Activated T-cell treated with anti-CD3 and anti-CD28 coated beads for 24 hours (primary cell): ENCODE results near the gene PFKP.

Experiments
- DNase-seq: peaks from one replicate; pipeline ENCODE4 v3.0.0-alpha.2; 2020; ENCODE audit warnings: low read depth

PFKP gene

DNA sequence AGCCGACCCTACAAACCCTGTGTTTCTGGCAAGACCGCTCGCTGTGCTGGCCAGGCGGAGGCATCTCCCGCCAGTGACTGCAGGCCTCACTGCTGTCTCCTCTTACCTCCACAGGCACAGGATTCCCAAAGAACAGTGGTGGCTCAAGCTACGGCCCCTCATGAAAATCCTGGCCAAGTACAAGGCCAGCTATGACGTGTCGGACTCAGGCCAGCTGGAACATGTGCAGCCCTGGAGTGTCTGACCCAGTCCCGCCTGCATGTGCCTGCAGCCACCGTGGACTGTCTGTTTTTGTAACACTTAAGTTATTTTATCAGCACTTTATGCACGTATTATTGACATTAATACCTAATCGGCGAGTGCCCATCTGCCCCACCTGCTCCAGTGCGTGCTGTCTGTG is 69.0 kb downstream of the PFKP start:
- no peak for DNase-seq

DNA sequence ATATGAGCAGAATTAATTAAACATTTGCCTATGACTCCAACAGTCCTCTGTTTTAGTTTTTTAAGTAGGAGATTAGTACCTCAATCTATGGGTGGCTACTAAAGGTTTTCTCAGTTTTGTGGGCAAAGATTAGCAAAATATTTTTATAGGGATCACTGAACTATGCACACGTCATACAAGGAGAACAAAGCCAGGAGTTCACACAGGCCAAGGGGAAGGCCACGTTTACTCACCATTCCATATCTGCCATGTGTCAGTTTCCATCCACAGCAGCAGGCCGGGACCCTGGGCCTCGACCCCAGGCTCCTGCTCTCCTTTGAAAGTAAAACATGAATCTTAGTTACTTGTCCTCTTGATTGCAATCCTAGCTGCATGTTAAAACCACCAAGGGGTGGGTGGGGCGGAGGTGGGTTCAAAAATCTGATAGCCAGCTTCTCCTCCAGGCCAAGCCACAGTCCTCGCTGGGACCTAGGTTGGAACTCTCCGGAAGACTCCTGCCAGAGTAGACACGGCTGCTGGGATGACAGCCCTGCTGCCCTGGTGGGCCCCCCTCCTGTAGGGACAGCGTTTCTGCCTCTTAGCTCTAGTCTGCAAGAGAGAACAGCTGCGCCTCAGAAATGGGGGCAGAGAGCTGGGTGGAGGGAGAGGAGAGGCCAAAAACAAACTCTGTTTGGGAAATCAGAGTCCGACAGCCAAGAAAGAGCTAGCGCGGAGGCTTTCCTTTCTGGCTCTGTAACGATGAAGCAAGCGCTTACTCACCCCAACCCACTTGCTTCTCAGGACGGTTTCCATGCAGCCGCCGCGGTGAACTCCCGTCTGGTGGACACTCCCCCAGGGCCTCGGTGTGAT is 69.6 kb downstream of the PFKP start:
- DNase-seq: no peak

DNA sequence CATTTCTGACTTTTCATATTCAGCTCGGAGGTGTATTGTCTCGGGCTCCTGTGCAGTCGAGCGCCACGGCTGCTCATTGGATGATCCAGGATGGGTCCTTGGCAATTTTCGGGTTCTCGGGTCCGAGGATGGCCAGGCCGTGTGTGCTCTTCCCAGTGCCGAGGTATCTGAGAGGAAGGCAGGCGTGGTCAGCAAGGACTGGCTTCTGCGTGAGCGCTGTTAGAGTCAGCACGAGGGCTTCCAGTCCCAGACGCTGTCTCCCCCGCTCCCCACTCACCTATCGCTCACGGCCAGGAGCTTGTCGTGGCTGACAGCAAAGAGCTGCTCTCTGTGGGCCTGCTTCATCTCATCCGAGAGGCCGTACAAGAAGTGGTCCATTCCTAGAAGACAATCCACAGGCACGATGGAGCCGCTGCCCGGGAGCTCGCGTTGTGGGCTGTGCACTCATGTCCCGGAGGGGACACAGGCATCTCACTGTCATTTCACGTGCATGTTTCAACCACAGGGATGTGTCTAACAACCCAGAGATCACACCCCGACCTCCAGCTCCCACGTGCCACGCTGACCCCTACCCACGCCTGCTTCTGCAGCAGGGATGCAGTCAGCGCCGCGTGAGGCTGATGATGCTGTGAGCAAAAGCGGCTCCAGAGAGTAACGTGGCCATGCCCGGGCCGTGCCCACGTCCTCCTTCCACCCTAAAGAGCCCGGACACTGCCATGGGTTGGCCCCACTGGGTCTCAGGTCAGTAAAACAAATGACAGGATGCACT is 70.8 kb downstream of the PFKP start:
- DNase-seq: no peak

DNA sequence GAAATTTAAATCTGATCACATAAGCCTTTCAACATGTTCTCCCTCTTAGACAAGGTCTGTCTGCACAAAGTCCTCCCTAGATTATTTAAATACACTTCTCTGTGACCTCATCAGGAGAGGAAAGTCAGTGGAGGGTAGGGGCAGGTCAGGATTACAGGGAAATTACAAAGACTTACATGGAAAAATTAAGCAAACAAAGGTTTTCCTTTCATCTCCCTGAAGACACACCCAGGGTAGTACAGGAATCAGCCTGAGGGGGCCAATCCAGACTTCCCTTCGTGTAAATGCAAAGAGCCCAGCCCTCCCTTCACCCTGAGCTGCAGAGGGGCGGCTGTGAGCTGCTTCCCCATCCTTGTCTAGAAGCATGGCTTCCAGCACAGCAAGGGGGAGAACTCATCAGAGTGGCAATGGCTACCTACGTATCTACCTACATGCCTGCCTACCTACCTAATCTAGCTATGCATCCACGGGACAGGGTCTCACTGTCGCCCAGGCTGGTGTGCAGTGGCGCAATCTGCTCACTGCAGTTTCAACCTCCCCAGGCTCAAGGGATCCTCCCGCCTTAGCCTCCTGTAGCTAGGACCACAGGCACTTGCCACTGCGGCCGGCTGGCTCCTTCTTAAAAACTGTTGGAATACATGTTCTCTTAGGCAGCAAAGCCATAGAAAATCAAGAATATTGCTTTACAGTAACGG is 72.0 kb downstream of the PFKP start:
- no peak for DNase-seq

DNA sequence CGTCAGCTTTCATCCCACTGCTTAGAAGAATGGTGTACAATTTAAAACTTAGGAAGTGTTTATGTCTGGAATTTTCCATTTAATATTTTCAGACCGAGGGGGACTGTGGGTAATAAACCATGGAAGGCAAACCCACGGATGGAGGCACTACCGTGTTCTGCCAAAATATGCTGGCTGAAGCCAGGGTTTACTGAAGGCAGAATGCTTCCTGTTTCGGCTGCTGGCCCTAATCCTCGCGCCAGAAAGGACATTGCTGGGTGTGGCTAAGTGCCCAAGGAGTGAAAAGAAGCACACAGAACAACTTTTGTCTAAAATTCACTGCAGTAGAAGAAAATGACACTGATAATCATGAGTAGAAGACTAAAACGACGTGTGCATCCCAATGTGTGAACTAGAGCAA is 72.9 kb downstream of the PFKP start:
- no peak for DNase-seq

DNA sequence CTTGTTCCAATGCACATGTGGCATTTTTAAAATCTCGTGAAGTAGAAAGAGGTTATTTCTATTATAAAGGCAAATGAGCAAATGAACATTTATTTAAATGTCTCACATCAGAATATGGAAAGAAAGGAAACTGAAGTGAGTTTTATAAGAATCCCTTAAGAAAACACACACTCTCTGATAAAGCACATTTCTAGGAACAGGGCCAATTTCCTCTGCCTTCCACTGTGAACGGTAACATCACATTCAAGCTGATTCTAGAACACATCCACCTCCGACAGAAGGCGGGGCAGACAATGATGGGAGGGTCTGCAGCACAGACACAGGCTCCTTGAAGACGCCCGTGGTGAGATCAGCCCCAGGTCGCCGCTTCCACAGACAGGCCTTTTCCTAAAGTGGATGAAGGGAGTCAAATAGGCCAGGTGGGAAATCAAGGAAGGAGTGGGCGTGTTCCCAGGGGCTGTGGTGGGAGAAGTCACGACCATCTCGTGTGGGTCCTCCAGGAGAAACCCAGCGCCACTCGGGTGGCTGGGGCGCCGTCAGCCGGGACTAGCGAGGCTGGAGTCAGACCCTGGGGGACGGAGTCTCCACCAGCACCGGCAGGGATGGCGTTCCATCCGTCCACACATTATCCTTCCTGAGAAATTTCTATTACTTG is 74.1 kb downstream of the PFKP start:
- DNase-seq: no peak

DNA sequence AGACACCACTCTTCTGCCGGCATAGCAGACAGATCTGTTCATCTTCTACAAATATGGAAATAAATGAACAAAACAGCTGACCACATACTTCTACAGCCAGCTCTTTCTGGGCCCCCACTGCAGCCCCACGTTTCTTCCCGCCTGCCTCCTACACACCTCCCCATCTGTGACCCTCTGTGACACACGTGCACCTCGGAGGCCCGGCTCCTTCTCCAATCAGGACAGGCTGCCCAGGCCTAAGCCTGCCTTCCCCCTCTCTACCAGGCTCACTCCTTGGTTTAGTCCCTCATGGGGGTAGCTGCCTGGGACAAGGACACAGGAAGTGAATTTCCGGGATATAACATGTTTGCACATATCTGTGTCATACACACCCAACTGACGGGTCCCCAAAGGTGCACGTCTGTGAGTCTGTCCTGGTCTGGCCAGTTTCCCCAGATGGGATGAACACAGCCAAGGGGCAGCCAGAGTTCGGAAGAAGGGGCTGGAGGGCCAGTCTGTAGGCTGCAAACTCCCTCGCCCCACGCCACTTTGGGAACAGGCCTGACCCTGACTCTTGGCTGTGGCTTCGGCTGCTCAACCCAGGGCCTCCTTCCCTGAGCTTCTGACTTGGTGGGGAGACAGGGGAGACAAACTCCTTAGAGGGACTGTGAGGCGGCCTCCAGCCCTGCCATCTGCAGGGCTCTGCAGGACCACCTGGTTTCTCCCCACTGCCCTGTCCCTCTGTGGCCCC is 75.0 kb downstream of the PFKP start:
- no peak for DNase-seq

DNA sequence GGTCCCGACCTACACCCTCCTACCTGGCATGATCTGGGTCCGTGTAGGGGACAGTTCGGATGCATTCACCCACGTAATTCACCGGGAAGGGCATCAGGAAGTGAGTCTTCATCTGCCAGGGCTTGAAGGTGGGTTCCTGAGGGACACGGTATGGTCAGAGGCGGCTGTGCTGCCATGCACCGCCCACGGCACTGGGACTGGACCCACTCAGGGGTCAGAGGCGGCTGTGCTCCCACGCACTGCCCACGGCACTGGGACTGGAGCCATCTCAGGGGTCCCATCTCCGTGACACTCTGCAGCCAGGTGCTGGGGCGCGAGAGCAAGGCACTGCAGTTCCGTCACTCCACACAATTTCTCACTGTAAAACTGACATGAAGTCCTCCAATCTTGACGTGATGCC is 76.0 kb downstream of the PFKP start:
- DNase-seq: no peak

DNA sequence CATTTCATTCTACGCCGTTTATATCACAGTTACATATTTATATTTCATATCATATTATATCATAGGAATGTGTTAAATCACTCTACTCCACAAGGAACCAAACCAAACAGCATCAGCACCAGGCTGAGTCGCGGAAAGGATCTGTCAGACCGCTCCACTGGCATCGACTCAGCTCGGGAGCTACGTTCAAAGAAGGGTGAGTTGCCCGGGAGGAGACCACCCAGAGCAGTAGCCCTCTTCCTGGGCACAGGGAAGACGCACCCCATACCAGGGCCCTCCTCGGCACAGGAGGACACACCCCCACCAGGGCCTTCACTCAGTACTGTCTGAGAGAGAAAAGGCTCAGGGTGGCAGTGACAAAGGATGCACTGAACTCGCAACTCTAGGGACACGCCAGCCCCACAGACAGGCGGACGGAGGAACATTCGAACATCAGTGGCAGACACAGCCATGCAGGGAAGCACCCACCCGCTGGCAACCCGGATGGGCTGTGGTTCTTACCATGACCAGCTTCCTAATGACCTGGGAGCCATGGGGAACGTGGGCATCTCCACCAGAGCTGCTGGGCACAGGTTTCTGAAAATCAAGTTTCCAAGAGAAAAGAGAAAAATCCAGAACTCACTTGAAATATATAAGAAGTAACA is 76.6 kb downstream of the PFKP start:
- no peak for DNase-seq

DNA sequence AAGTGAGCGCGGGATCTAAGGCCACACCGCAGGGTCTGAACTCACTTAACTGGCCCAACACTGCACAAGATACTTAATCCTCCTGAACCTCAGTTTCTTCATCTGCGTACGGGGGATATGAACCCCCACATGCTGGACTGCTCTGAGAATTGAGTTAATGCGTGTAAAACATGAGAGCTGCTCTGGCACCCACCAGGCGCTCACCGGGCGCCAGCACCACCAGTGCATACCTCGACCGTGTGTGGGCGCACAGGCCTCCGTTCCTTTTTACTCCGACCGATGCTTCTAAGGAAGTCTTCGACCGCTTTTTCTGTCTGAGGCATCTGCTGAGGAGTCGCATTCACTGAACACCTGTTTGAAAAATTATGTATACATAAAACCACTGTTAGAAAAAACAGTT is 78.0 kb downstream of the PFKP start:
- no peak for DNase-seq

DNA sequence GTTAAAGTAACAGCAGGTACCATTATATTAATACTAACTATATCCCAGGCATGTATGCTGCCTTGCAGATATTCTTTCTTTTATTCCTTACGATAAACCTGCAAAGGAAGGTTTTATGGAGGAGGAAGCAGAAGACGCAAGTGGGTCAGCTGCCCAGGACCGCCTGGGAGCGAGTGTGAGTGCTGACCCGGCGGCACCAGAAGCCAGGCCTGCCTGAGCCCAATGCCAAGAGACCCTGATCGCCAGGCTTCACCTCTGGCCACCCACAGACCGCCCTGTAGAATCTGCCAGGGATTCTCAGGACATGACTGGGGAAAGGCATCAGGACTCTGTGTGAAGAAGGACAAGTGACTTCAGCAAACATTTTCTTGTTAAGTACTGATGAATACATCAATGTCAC is 78.9 kb downstream of the PFKP start:
- no peak for DNase-seq

DNA sequence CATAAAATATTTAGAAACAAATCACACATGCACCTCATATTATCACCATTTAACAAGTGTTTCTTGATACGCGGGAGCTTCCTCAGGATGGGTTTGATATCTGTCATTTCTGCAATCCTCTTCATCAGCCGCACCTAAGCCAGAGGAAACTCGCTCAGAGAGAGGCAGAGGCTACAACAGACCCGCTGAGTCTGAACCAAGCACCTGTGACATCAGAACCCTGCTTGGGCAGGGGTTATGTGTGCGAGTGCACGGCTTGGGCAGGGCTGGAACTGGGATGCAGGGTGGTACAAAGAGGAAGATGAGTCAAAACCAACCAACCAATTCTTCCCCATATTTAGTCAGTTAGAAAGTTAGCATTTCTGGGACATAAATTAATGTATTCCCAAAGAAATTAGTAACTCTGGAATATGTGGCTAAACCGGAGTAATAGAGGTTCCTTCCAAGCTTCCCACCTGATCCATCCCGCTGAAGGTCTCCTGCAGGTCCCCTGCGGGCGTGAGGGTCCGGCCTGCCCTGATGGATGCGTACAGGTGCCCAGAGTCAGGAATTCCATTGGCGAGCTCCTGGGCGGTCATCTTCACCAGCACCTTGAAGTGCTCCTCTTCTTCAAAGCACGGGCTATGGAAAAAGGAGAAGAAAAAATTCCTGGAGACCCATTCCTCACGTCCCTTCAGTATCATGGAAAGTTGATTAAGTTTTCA is 79.9 kb downstream of the PFKP start:
- DNase-seq: no peak

DNA sequence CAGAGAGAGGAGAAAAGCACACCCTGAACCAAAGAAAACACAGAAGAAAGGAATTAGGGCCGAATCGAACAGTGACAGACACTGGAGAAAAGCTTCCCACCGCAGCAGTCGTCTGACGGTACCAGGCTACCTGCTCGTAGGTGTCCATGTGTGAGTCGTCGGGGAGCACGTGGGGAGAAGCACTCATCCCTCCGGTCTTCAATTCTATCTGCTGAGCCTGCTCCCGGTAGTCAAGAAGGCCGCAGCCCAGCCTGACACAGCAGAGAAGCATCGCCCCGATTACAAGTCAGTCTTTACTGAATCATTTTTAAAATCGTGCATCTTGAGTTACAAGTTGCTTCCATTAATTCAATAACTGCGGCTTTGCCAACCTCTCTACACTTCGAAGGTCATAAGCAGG is 80.7 kb downstream of the PFKP start:
- no peak for DNase-seq

DNA sequence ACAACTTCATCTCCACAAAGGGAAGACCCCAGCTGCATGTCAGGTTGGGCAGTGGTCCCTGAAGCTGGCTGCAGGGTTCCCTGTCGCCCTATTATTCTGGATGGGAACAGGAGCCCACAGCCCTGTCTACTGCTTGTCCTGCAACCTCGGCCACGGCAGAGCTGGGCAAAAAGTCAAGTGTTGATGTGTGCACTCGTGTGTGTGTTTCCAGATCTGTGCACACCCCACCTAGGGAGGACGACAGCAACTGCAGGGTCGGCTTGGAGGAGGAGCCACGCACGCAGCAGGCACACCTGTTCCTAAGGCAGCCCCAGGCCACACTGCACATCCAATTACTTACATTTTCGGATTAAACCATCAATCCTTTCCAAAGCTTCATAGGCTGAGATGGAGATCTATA is 81.6 kb downstream of the PFKP start:
- DNase-seq: no peak

DNA sequence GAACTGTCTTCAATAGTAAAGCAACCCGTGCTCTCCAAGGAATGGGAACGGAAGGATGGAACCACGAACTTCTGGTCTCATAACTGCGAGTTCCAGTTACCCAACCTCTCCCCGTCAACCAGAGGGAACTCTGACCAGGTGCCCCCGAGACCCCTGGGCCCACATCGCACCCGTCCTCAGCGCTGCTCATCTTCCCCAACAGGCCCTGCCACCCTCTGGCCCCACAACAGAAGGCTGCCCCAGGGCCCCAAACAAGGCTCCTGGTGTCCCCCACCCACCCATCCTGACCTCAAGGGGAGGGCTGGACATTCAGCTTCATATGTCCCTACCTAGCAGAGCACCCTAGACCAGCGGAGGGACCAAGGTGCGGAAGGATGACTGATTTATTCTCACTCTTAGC is 82.6 kb downstream of the PFKP start:
- no peak for DNase-seq

DNA sequence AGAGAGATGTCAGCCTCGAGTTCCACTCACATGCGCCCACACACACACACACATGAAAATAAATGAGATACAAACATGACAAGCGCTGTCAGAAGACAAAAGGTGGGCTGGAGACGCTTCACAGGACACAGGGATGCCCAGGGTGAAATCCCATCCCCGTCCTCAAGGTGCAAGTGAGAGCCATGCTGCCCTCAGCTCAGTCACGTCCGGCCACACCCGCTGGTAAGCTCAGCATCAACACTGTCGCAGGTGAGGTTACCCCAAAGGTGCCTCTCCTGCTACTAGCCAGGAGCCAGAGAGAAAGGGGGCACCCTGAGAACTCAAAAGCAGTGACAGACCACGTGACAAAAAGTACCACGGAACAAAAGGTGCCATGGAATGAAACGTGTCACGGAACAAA is 83.0 kb downstream of the PFKP start:
- DNase-seq: no peak

DNA sequence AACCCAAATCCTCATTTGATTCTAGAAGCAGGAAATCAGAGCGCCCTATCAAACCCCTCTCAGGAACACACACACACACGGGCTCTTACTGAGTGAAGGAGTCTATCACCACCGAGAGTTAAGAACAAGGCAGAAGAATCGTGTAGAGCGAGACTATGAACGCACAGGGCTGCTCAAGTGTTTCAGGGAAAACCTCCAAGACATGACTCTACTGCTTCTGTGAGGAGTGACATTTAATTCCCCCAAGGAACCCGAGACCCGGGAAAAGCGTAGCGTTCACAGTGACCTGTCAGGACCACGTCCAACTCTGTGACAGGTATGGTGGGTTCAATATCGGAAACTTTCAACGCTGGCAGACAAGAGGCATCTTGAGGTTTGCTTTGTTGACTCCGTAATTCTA is 83.6 kb downstream of the PFKP start:
- no peak for DNase-seq

DNA sequence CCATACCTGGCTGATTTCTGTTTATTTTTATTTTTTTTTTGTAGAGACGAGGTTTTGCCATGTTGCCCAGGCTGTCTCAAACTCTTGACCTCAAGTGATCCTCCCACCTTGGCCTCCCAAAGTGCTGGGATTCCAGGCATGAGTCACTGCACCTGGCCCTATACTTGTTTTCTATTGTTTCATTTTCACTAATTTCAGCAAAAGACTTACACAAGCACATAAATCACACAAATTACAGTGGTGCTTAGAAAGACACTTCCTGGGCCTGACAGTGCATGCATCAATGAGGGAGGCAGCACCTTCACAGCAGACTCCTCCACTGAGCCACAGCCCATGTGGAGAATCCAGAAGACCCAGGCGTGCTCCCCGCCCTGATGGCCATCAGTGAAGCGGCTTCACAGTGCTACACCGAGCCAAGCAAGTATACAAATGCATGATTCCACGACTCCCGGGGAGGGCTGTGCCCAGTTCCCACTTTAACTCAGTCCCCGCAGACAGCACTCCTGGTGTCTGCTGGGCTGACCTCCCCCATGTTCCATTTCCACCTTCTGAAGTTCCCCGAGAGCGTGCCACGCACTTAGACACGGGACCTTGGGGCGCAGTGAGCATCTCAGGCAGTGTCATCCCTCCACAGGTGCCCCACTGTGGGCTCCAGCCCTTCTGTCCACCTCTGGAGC is 84.7 kb downstream of the PFKP start:
- no peak for DNase-seq

DNA sequence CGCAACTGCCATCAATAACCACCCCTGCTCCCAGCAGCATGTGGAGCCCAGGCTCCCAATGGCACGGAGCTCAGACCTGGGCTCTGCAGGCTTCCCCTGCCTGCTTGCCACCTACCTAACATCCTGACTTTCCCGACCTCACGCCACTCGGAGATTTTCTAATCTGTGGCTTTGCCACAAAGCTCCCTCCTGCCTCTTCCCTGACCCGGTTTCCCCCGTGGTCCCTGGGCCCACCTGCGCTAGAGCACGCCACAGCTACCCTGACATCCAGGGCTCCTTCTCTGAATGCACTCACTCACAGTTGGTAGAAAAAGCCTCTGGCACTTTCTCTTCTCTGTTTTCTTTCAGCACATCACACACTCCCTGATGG is 85.2 kb downstream of the PFKP start:
- DNase-seq: no peak

DNA sequence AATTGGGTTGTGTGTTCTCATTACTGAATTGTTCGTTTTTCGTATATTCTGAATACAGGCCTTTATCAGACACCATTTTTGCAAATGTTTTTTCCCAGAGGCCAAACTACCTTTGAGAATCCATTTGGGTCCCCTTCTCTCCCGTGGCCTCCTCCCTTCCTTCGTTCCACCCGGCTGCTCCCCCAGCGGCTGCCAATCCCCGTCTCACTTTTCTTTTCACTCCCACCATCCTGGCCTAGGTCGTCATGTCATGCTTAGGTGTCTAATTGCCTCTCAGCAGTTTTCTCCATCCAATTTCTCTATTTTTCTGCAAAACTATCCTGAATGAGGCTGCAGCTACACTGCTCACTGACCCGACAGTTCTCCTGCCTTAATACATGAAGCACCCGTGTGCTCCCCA is 87.3 kb downstream of the PFKP start:
- DNase-seq: no peak
